ENCODE data around the gene SOS2.

Gene SOS2

DNA sequence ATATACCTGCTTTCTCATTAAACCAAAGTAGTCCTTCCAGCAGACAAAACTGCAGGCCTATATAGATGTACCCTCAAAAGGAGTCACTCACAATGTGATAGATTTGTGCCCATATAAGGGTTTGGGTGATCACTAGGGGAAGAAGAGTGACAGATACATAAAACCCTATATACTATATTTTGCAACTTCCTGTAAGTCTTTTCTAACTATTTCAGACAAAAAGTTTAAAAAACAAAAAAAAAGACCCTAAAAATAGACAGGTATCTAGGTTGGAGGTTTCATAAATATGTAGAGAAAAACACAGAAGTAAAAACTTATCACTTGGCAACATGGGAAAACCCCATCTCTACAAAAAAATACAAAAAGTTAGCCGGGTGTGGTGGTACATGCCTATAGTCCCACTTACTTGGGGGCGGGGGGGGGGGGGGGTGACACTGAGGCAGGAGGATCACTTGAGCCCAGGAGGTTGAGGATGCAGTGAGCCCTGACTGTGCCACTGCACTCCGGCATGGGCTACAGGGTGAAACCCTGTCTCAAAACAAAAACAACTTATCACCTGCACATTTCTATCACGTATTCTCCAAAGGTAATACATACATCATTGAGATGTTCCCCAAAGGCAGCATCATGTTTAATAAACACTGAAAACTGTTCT, 117.9 kb downstream of the SOS2 start:
- peak; percentile 48 for DNase-seq

DNA sequence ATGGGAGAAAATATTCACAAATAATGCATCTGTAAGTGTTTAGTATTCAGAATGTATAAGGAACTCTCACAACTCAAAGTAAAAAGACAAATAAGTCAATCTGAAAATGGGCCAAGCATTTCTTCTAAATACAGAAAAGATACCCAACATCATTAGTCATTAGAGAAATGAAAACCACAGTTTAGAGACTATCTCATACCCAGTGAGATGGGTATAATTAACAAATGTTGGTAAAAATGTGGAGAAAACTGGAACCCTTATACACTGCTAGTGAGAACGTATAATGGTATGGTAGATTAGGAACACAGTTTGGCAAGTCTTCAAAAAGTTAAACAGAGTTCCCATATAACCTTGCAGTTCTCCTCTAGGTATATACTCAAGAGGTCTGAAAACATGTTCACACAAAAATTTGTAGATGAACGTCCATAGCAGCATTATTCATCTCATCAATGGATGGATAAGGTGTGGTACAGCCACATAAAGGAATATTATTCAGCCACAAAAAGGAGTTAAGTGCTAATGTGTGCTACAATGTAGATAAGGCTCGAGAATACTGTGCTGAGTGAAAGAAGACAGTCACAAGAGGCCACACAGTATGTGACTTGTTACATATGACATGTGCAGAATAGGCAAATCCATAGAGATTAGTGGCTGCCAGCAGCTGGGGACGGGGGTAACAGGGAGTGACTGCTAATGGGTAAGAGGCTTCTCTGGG, 120.9 kb downstream of the SOS2 start:
- no peak for DNase-seq

DNA sequence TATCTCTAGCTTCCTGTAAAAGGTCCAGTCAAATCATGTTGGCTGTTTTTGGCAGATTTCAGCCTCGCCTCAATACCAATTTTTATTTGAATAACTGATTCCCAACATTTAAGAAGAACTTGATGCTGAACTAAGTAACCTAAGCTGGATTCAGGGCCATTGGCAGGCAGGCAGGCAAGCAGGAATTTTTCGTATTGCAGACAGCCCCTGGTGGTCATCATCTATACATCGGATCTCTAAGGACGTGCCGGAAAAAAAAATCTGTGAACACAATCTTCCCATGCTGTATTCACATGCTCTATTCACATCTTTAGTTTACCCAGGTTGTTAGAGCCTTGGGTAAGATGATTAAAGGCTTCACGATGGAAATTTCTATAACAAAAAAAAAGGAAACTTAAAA, 122.0 kb downstream of the SOS2 start:
- no peak for DNase-seq

GRCh38 chr14:50107850-50108249, 123.5 kb downstream of the SOS2 start:
- DNase-seq: no peak

DNA sequence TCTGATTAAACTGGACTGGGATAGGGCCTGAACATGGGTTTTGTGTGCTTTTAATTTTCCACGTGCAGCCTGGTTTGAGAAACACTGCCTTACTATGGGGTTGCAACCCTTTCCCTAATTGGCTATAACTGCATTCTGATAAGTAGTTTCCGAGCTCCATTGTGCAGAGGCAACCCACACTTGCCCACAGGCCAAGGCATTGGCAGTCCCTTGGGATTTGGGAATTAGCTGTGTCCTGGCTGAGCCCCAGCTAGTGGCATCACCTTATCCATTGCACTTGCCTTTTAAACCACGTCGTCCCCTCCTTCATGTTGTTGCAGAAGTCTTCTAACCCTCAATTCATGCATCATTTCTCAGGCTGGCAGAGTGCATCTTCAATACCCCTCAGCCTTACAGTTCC, 125.2 kb downstream of the SOS2 start:
- DNase-seq: no peak

GRCh38 chr14:50103558-50103957, 127.8 kb downstream of the SOS2 start:
- DNase-seq: no peak

- no peak for DNase-seq
Observed at GRCh38 chr14:50101417-50101816, 130.0 kb downstream of the SOS2 start.

- DNase-seq: no peak
Observed at GRCh38 chr14:50100805-50101204, 130.6 kb downstream of the SOS2 start.

GRCh38 chr14:50099335-50099734, 132.0 kb downstream of the SOS2 start:
- DNase-seq: no peak

DNA sequence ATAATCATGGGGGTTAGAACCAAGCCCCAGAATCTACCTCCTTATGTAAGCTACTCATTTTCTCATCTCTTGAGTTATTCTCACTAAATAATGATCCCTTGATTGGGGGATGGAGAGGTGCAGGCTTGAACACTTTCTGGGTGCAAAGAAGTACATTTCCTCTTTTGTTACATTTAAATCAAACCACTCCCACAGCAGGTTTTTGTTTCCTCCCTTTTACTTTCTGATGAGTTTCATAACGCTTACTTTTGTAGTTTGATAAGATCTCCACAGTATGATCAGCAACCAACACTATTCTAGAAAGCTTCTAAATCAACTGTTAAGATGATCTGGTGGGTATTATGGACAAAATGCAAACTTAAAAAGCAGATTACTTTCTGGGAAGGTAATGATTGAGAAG, 135.5 kb downstream of the SOS2 start:
- DNase-seq: peak; percentile 72

- DNase-seq: no peak
Observed at GRCh38 chr14:50094056-50094755, 137.2 kb downstream of the SOS2 start.

- no peak for DNase-seq
Observed at GRCh38 chr14:50093496-50093895, 137.9 kb downstream of the SOS2 start.

GRCh38 chr14:50092006-50092555, 139.3 kb downstream of the SOS2 start:
- DNase-seq: no peak

- DNase-seq: no peak
Observed at GRCh38 chr14:50091240-50091913, 140.0 kb downstream of the SOS2 start.

GRCh38 chr14:50089208-50089607, 142.2 kb downstream of the SOS2 start:
- DNase-seq: no peak

DNA sequence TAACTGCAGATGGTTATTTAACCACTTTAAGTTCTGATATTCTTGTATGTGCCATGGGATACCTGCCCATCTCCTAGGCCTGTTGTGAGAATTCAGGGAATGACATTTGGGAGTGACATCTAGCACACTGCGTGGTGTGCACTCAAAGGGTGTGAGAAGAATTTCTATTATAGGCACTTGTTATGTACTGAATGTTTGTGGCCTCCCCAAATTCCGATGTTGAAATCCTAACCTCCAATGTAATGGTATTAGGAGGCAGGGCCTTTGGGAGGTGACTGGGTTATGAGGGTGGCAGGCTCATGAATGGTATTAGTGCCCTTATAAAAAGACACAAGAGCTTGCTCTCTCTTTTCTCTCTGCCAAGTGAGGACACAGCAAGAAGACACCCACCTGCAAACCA, 142.6 kb downstream of the SOS2 start:
- DNase-seq: no peak

GRCh38 chr14:50088117-50088515, 143.3 kb downstream of the SOS2 start:
- DNase-seq: no peak

DNA sequence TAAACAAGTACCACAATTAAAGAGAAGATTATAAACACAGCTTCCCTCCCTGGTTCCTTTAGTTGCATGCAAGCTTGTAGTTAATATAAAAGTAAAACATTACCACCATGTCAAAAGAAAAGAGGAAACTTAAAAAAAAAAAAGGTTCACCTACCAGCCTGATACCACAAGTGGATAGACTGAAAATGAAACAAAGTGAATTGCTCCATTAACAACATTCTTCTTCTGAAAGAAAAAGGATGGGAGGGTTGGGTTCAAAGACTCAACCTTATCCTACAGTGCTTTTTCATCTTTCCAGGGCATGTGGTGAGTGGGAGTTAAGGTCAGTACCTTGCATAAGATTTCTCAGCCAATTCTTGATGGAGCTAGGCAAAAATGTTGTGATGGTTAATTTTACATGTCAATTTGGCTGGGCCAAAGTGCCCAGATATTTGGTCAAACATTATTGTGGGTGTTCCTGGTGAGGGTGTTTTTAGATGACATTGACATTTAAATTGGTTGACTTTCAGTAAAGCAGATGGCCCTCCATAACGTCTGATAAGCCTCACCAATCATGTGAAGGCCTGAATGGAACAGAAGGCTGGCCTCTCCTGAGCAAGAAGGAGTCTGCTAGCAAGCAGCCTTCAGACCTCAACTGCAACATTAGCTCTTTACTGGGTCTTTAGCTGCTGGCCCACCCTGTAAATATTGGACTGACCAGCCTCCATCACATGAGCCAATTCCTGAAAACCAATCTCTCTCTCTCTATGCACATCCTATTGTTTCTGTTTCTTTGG, 143.8 kb downstream of the SOS2 start:
- peak; percentile 31 for DNase-seq

- DNase-seq: no peak
Observed at GRCh38 chr14:50086321-50086711, 145.1 kb downstream of the SOS2 start.

DNA sequence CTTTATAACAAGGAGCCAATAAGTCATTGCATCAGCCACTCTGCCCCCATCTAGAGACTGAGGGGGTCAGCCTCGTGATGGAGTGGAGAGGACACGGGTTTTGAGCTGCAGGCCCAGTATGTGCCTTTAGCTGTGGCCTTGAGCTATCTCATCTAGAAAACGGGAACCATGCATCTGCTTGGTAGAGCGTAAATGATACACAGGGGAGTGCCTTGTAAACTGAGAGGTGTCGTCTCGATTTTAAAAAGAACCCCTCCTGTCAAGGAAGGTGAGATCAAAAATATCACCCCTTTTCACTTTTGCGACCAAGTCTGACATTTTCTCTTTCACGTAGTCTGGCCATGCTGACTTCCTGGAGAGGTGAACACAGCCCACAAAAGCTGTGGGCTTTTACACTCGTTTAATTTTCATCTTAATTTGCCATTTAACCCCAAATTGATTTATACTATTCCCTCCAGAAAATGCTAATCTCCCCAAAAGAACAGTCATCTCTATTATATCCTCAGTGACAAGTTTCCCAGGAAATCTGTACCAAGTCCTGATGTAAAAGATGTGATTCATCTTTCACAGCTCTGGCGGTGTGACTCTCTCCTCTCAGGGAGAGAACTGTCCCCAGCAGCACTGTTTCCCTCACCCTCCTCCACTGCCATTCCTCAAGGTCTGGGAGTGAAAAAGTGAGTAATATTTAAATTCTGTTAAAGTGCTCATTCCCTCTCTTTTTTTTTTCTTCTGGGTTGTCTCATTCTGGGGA, 145.6 kb downstream of the SOS2 start:
- DNase-seq: peak; percentile 55

- DNase-seq: no peak
Observed at GRCh38 chr14:50084666-50085065, 146.7 kb downstream of the SOS2 start.

Measured in CD4-positive, alpha-beta T cell treated with Interleukin-4 for 4 hours (primary cell).